ENCODE results near the gene VTCN1.

VTCN1 gene

GRCh38 chr1:117244306-117244705, 33.6 kb upstream of the VTCN1 start:
- DNase-seq = no peak
- H3K4me3 ChIP-seq (ENCODE audit: low read depth, low read length) = no peak overlapping the region
- no peaks in the 10 kb centered on the region for H3K9me3 ChIP-seq (ENCODE audit: severe bottlenecking)
- no peaks in the 10 kb centered on the region for H3K27me3 ChIP-seq (ENCODE audit: insufficient read depth, low read depth, severe bottlenecking)
- no peak overlapping the region for H3K27ac ChIP-seq
- no peak for TF ChIP-seq CTCF (IDR thresholded peaks at IDR 0.05; ENCODE audit: low read depth, low read length)
- no peaks in the 10 kb centered on the region for H3K36me3 ChIP-seq

- Histone ChIP-seq H3K9me3 (ENCODE audit: severe bottlenecking) (no peaks in the 10 kb centered on the region), H3K4me3 (ENCODE audit: low read depth, low read length) (no peak overlapping the region), H3K36me3 (no peaks in the 10 kb centered on the region), H3K27me3 (ENCODE audit: insufficient read depth, low read depth, severe bottlenecking) (no peaks in the 10 kb centered on the region), H3K27ac (no peak overlapping the region)
- no peak for DNase-seq
- TF ChIP-seq CTCF (IDR thresholded peaks at IDR 0.05; ENCODE audit: low read depth, low read length) = no peak
These were observed 30.8 kb upstream of the VTCN1 start for GRCh38 chr1:117241512-117241911.

- no peak for TF ChIP-seq CTCF (IDR thresholded peaks at IDR 0.05; ENCODE audit: low read depth, low read length)
- Histone ChIP-seq H3K4me3 (ENCODE audit: low read depth, low read length) (no peak overlapping the region), H3K27me3 (ENCODE audit: insufficient read depth, low read depth, severe bottlenecking) (no peaks in the 10 kb centered on the region), H3K27ac (no peak overlapping the region), H3K36me3 (no peaks in the 10 kb centered on the region), H3K9me3 (ENCODE audit: severe bottlenecking) (no peaks in the 10 kb centered on the region)
- DNase-seq = no peak
These were observed 29.8 kb upstream of the VTCN1 start for GRCh38 chr1:117240547-117240946.

GRCh38 chr1:117239467-117239866, 28.7 kb upstream of the VTCN1 start:
- no peak overlapping the region for H3K4me3 ChIP-seq (ENCODE audit: low read depth, low read length)
- H3K9me3 ChIP-seq (ENCODE audit: severe bottlenecking) = no peaks in the 10 kb centered on the region
- H3K27me3 ChIP-seq (ENCODE audit: insufficient read depth, low read depth, severe bottlenecking) = no peaks in the 10 kb centered on the region
- H3K27ac ChIP-seq = no peak overlapping the region
- no peak for DNase-seq
- TF ChIP-seq CTCF (IDR thresholded peaks at IDR 0.05; ENCODE audit: low read depth, low read length) = no peak
- no peaks in the 10 kb centered on the region for H3K36me3 ChIP-seq

- TF ChIP-seq CTCF (IDR thresholded peaks at IDR 0.05; ENCODE audit: low read depth, low read length) = no peak
- no peaks in the 10 kb centered on the region for H3K27me3 ChIP-seq (ENCODE audit: insufficient read depth, low read depth, severe bottlenecking)
These were observed 27.1 kb upstream of the VTCN1 start for GRCh38 chr1:117237726-117238381.

GRCh38 chr1:117235863-117236465, 25.2 kb upstream of the VTCN1 start:
- H3K9me3 ChIP-seq (ENCODE audit: severe bottlenecking) = no peaks in the 10 kb centered on the region
- no peak for TF ChIP-seq CTCF (IDR thresholded peaks at IDR 0.05; ENCODE audit: low read depth, low read length)
- H3K36me3 ChIP-seq = no peaks in the 10 kb centered on the region
- no peak overlapping the region for H3K27ac ChIP-seq
- no peaks in the 10 kb centered on the region for H3K27me3 ChIP-seq (ENCODE audit: insufficient read depth, low read depth, severe bottlenecking)
- H3K4me3 ChIP-seq (ENCODE audit: low read depth, low read length) = no peak overlapping the region
- no peak for DNase-seq

More at GRCh38 chr1:117237726-117238381, 27.1 kb upstream of the VTCN1 start:
- no peak for DNase-seq
- H3K9me3 ChIP-seq (ENCODE audit: severe bottlenecking) = no peaks in the 10 kb centered on the region
- H3K36me3 ChIP-seq = no peaks in the 10 kb centered on the region
- H3K4me3 ChIP-seq (ENCODE audit: low read depth, low read length) = no peak overlapping the region
- H3K27ac ChIP-seq = no peak overlapping the region

All from WERI-Rb-1 (cell line).